ENCODE results near the gene GON4L. TPM values are rescaled to one million over a fixed set of nuclear protein-coding genes. Genes with fewer than 3 reads are reported as not detected.

GON4L gene
- total RNA-seq, 1 experiment from 2014 or later, result 54.4 TPM

- TF ChIP-seq ATF6 (CRISPR knock-in tag; IDR thresholded peaks at IDR 0.05), result no peak
- TF ChIP-seq ZNF317 (CRISPR knock-in tag; IDR thresholded peaks at IDR 0.05; ENCODE audit: borderline replicate concordance, low read depth), result no peak
- no peak for TF ChIP-seq ZBTB21 (CRISPR knock-in tag; IDR thresholded peaks at IDR 0.05; ENCODE audit: borderline replicate concordance)
- no peak for TF ChIP-seq SMAD4 (CRISPR knock-in tag; IDR thresholded peaks at IDR 0.05)
- TF ChIP-seq STAT6 (CRISPR knock-in tag; conservative IDR thresholded peaks at IDR 0.05; ENCODE audit: low read depth), result no peak
- TF ChIP-seq PRDM15 (CRISPR knock-in tag; IDR thresholded peaks at IDR 0.05), result no peak
Measured at GRCh38 chr1:155856975-155857930, at the start of gene GON4L (continued).

GRCh38 chr1:155904261-155904660, 47.2 kb upstream of the GON4L start:
- ATAC-seq (no peak), DNase-seq (ENCODE audit: low spot score) (no peak)
- Mint-ChIP-seq H3K27me3 (ENCODE audit: low read depth) (no peaks in the 10 kb centered on the region), H3K27ac (no peak overlapping the region), H3K36me3 (peaks cover 63% of the 10 kb centered on the region), H3K4me3 (no peak overlapping the region), H3K4me1 (no peaks in the 10 kb centered on the region), H3K9me3 (no peaks in the 10 kb centered on the region)
- POLR2A ChIA-PET, result interaction anchor here (0.5 kb wide), 1 partner anchor 934 kb away, joined by 3 read pairs; no protein-coding TSS in a partner anchor
- CTCF ChIA-PET, result interaction anchor here (1.2 kb wide), 1 partner anchor 122 kb away, joined by 3 read pairs; no protein-coding TSS in a partner anchor
- TF ChIP-seq ZMAT4 (CRISPR knock-in tag; IDR thresholded peaks at IDR 0.05), result no peak
- no peak for TF ChIP-seq NFATC4 (CRISPR knock-in tag; IDR thresholded peaks at IDR 0.05)
- no peak for TF ChIP-seq RORB (CRISPR knock-in tag; IDR thresholded peaks at IDR 0.05)
- TF ChIP-seq E2F1 (CRISPR knock-in tag; IDR thresholded peaks at IDR 0.05), result no peak
- no peak for TF ChIP-seq ATF2 (CRISPR knock-in tag; IDR thresholded peaks at IDR 0.05; ENCODE audit: borderline replicate concordance, low read depth)
- no peak for TF ChIP-seq ATF6 (CRISPR knock-in tag; IDR thresholded peaks at IDR 0.05)
- no peak for TF ChIP-seq PRDM15 (CRISPR knock-in tag; IDR thresholded peaks at IDR 0.05)
- no peak for TF ChIP-seq SMAD4 (CRISPR knock-in tag; IDR thresholded peaks at IDR 0.05)
- no peak for TF ChIP-seq FOXP1 (CRISPR knock-in tag; IDR thresholded peaks at IDR 0.05; ENCODE audit: borderline replicate concordance)
- no peak for TF ChIP-seq EMX1 (CRISPR knock-in tag; IDR thresholded peaks at IDR 0.05)
